HG03558 (cell line): Measurements from ENCODE around the gene TJP3.

Experiments used
- ATAC-seq: cut with Tn5 transposase; IDR thresholded peaks from one replicate; pipeline ENCODE4 v1.9.1; 2021; ENCODE audit warnings: moderate number of reproducible peaks; ENCODE audit not compliant: unreplicated experiment; ENCODE audit errors: extremely low read depth

TJP3 gene

DNA sequence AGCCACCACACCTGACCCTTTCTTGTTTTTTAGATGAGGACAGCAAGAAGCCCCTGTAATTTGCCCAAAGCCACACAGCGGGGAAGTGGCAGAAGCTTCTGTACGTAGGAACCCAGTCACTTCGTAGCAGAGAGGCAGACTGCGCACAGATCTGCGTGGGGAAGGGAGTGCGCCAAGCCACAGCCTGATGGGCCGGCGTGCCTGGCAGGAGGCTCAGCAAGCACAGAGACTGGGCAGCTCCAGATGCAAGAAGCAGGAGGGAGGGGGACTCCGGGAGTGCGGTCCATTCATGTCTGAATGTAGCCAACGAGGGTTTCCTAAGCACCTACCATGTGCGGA lies 347 bp upstream of the TJP3 start:
- no peak for ATAC-seq

DNA sequence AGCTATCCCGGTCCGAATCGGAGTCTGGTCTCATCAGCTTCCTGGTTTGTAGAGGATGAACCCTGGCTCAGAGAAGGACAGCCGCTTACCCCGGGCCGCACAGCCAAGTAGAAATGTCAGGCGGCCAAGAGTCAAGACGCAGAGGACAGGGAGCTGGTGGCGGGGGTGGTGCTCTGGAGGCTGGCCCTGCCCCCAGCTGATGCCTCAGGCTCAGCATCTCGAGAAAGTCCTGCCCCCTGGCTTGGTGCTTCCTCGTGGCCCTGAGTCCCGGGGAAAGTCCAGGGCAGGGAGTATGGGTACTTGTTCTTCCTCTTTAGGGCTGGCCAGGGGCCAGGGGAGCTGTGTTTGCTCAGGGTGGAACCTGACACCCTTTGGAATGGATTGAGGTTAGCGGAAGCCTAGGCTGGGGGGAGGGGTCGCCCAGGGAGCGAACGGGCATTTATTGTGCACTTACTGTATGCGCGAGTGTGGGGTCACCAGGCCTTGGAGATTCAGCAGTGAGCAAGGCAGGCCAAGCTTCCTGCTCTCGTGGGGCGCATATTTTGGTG lies 2.2 kb downstream of the TJP3 start:
- no peak for ATAC-seq

DNA sequence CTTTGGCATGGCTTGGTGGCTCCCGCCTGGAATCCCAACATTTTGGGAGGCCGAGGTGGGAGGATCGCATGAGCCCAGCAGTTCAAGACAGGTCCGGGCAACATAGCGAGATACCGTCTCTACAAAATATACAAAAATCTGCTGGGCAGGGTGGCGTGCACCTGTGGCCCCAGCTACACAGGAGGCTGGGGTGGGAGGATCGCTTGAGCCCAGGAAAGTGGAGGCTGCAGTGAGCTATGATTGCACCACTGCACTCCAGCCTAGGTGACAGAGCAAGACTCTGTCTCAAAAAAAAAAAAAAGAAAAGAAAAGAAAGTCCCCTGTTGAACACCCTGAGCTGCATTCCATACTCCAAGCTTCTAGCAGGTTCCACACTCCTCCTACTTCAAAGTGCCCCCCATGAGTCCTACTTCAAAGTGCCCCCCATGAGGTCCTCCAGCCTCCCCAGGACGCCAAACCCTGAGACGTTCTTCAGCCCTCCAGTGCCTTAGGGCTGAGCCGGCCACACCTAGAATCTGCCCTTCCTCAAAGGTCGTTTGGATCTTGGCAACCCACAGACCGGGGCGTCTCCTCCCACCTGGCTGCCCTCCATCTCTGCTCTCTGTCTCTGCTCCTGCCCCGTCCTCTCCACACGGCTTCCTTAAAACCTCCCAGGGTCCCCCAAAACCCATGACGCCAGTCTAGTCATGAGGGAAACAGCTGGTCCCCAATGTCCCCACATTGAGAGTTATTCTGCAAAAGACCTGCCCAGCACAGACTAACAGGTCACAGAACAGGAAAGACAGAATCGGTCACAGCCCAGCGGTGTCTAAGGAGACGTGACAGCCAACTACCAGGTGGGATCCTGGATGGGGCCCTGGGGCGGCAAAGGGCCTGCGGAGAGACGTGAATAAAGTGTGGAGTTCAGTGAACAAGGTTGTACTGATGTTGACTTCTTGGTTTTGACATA lies 4.8 kb downstream of the TJP3 start:
- no peak for ATAC-seq

DNA sequence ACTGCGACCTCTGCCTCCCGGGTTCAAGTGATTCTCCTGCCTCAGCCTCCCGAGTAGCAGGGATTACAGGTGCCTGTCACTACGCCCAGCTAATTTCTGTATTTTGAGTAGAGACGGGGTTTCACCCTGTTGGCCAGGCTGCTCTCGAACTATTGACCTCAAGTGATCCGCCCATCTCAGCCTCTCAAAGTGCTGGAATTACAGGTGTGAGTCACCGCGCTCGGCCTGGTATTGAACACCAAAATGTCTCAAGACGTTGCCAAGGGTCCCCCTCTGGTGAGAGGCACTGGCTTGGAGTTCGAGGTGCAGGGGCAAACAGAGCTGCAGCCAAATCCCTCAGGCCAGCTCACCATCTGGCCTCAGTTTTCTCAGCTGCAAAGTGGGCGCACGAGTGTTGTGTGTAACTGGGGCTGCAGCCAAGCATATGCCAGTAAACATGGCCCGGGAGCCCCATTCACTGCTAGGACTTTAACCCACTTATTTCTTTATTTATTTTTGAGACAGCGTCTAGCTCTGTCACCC lies 8.0 kb downstream of the TJP3 start:
- ATAC-seq = no peak

DNA sequence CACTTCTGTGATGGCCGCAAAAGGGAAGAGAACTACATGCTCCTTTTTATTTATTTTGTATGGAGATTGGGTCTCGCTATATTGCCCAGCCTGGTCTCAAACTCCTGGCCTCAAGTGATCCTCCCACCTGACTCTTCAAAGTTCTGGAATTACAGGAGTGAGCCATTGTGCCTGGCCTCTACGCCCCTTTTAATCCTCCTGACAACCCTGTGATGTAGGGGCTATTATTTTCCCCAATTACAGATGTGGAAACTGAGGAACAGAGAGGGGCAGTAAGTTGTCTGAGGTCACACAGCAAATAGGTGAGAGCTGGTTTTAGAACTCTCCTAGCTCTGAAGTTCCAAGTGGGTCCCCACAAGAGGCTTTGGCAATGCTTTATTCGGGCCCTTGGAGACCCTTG lies 11.7 kb downstream of the TJP3 start:
- ATAC-seq = no peak

DNA sequence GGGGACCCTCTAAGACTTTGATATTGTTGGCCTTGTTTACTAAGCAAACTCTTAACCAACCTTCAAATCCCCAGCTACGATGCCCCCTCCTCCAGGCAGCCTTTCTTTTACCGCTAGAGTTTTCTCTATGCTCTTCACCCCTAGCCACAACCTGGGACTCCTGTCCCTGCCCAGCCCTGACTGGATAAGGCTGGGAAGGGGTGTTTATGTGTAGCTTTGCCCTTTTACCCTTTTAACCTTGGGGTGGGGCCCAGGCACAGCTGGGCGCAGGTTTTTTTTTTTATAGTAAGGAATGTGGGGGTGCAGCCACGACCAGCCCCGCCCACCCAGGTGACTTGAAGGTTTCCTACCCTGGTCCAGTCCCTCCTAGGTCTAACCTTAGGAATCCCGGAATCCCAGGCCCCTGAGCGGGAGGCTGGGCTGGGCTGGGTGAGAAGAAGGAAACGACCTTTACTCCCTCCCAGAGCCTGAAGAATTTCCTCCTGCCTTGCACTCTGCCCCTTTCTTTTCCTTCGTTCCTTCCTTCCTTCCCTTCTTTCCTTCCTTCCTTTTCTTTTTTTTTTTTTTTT lies 12.2 kb downstream of the TJP3 start:
- ATAC-seq = no peak

DNA sequence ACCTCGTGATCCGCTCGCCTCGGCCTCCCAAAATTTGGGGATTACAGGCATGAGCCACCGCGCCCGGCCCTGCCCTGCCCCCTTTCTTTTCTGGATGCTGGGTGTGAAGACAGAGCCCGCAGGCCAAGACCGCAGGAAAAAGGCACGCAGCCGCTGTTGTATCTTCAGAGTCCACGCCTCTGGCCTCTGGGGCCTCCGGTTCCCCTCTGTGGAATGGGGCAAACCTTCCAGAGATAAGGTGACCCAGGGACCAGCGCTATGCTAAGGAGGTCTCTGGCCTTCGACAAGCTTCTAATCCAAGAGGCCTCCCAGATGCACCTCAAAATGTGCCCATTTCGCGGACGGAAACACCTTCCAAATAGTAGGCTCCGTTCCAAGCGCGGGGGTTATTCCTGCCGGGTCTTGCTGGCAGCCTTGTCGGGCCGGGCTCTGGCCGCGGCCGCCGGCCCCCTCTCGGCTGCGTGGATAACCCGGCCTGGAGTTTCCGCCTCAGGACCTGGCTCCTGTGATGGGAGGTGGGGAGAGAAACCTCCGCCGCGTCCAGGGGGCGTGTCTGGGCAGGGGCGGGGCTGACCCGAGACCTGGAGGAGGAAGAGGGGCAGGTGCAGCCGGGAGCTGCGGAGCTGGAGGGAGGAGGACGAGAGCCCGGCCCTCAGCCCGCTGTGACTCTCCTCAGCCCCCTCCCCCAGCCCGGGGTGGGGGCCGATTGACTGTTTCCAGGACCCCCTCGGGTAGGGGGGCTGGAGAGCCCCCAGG lies 13.1 kb downstream of the TJP3 start:
- no peak for ATAC-seq

DNA sequence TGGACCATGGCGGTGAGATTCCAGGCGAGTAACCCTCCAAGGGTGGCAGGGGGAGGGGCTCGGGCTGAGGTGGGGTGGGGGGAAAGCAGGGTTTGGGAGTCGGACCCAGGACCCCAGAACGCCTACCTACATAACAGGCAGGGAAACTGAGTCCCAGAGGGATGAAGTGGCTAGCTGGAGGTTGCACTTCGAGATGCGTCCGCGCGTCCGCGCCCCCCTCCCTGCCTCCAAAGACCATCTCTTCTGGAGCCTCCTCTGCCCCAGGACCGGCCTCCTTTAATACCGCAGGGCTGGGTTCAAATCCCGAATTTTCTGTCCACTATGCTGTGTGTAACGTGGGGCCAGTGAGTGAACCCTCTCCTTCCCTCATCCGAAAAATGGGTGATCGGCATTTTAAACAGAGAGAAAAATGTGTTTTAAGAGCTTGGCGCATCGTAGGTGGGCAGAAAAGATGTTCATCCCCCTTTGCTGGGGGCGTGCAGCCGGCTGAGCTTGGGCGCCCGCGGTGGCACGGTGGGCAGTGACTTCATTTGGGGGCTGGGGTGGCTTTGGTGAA lies 13.8 kb downstream of the TJP3 start:
- ATAC-seq = no peak

DNA sequence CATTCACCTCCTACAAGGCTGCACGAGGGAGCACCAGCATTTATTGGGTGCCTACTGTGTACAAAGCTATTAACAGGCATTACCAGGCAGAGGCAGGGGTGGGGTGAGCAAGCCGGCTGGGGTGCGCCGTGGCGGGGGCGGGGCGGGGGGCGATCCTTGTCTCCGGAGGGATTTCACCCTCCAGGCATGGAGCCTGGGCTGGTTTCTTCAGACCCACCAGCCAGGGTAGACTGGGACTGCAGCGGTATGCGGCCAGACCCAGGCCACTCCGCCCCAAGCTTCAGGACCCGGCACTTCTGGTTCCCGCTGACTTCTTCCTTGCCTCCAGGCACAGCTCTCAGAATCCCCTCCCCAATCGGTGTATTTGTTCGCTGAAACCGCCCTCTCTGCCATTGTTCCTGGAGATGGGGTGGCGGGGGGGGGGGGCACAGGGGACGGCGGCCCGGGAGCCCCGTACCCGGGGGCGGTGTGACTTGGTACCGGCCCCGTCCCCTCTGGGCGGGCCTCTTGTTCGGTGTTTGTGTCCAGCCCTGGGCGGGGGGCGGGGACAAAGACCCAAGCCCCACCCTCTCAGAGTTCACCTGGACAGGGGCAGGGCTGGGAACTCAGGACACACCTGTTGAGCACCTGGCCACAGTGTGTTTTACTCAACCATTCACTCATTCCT lies 14.4 kb downstream of the TJP3 start:
- no peak for ATAC-seq

DNA sequence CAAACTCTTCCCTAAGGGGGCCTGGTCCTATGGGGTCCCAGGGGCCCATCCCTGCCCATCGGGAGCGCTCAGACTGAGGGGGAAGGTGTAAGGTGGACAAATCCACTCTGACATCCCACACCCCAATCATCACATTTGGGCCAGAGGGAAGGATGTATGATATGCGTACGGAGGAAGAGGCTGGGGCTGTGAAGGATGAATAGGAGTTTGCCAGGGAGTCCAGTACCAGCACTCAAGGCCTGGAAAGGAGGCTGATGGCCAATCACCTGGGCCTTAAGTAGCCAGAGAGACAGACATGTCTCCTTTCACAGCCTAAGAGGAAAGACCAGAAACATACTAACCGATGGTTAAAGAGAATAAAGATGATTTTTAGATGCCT lies 14.9 kb downstream of the TJP3 start:
- ATAC-seq = no peak

DNA sequence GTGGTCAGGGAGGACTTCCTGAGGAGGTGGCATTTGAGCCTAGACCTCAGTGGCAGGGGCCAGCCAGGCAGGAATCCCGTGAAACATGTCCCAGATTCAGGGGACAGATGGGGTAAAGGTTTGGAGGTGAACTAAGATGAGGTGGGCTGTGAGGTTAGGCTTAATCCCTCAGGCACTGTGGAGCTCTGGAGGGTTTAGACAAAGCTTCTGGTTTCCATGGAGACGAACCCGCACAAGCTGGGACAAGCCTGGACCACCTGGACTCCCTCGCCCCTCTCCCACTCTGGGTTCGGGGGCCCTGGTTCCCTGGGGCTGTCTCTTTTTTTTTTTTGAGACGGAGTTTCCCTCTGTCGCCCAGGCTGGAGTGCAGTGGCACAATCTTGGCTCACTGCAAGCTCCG lies 15.7 kb downstream of the TJP3 start:
- ATAC-seq = no peak

DNA sequence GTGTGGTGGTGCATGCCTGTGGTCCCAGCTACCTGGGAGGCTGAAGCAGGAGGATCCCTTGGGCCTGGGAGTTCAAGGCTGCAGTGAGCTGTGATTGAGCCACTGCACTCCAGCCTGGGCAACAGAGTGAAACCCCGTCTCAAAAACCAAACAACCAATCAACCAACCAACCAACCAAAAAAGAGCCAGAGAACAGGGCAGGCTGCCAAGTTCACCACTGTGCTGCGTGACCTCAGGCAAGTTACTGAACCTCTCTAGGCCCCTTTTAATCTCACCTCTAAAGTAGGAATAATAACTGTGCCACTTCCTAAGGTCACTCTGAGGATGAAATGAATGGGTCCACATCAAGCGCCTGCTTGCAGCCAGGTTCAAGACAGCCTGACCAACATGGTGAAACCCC lies 16.9 kb downstream of the TJP3 start:
- no peak for ATAC-seq

DNA sequence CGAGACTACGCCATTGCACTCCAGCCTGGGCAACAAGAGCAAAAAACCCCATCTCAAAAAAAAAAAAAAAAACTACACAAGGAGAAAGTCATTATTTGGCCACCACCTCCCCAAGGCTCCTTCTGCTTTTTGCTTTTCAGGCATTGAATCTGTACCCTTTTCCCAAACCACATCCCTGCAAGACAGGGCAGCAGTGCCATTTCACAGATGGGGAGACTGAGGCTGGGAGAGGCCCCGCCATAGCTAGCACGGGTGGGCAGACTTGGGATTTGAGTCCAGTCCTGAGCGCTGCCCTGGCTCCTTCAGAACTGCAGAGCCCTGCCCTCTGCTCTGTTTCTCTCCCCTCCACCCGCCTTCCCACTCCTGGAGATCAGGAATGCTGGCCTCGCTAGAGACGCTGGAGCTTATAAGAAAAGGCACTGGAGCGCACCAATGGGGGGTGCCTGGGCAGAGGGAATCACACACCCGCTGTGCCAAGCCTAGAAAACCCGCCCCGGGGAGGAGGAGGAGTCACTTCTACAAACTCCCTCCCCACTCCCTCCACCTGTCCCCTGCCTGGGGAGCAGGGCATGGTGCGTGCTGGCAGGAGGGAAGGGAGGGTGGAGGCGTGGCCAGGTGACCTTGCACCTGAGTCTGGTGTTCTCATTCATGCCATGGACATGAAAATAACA lies 17.6 kb downstream of the TJP3 start:
- ATAC-seq = no peak

DNA sequence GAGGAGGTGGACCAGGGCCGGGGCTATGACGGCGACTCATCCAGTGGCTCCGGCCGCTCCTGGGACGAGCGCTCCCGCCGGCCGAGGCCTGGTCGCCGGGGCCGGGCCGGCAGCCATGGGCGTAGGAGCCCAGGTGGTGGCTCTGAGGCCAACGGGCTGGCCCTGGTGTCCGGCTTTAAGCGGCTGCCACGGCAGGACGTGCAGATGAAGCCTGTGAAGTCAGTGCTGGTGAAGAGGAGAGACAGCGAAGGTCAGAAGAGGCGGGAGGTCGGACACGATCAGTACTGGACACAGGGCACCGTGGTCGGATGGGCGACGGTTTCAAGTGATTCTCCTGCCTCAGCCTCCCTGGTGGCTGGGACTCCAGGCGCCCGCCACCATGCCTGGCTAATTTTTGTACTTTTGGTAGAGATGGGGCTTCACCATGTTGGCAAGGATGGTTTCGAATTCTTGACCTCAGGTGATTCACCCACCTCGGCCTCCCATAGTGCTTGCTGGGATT lies 22.3 kb downstream of the TJP3 start:
- ATAC-seq = no peak

DNA sequence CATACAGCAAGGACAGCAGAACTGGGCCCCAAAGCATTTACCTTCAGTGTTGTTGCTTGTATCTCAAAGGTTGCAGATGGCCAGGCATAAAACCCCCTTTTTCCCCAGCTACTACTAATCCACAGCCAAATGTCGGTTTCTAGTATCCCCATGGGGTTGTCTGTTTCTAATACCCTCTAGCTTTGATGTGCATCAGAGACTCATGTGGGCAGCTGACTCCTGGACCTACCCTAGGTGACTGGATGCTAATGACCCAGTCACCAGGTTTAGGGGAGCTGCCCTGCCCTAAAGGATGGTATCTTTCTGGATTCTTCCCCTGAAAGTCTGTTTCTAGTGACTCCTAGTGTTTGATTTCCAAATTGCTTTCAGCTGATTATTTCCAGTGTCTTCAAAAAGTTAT lies 23.9 kb downstream of the TJP3 start:
- ATAC-seq = no peak

DNA sequence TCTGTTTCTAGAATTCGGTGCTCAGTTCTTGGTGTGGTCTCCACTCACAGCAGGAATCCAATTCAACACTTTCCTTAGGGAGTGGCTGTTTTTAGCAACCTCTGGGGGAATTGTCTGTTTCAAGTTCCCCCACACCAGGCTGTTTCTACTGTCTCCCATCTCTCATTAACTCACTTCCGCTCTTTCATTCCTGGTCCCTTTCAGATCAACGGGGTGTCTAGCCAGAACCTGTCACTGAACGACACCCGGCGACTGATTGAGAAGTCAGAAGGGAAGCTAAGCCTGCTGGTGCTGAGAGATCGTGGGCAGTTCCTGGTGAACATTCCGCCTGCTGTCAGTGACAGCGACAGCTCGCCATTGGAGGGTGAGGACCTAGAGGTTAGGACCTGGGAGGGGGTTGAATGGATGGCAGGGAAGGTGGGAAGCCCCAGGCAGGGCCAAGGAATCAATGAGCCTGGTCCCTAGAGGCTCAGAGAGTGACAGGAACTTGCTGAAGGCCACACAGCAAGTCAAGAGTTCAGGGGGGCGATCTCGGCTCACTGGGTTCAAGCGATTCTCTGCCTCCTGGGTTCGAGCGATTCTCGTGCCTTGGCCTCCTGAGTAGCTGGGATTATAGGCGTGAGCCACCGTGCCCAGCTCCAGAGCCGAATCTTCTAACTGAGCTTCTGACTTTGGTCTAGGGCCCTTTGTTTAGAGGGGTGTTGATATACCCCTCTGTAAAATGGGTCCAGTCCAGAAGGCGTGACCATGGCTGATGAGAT lies 25.5 kb downstream of the TJP3 start:
- no peak for ATAC-seq

DNA sequence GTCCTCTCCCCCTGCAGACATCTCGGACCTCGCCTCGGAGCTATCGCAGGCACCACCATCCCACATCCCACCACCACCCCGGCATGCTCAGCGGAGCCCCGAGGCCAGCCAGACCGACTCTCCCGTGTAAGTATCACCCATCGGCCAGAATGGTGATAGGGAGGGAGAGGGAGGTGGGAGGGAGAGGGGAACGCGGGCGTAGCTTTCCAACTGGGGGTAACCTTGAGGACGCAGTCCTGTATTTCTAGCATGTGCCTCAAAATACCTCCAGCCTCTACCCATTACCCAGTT lies 26.1 kb downstream of the TJP3 start:
- no peak for ATAC-seq

DNA sequence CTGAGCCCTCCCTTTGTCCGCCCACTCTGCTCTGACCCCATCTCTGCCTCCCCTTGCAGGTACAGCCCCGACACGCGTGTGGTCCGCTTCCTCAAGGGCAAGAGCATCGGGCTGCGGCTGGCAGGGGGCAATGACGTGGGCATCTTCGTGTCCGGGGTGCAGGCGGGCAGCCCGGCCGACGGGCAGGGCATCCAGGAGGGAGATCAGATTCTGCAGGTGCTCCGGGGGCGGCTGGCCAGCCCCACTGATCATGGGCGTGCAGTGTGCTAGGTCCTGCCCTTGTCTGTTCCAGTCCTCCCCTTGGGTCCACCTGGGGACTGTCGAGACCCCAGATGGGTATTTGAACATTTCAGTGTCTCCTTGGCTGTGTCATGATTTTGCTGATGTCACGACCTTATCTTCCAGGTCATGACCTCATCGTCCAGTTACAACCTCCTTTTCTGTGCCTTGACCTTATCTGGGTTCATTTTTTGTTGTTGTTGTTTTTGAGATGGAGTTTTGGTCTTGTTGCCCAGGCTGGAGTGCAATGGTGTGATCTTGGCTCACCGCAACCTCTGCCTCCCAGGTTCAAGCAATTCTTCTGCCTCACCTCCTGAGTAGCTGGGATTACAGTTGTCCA lies 28.0 kb downstream of the TJP3 start:
- ATAC-seq = no peak
